ENCODE measurements around the gene MKRN2OS.

Gene MKRN2OS

GRCh38 chr3:12574661-12575060 lies 29.4 kb upstream of the MKRN2OS start:
- Histone ChIP-seq H3K9me3 (ENCODE audit: control insufficient read depth, insufficient read depth, low read depth, low read length) (no peaks in the 10 kb centered on the region), H3K4me3 (ENCODE audit: low read depth, low read length) (no peak overlapping the region), H3K4me1 (ENCODE audit: control insufficient read depth, insufficient read depth, low read length) (no peaks in the 10 kb centered on the region), H3K27ac (ENCODE audit: extremely low read depth, low read depth, low read length) (no peak overlapping the region), H3K36me3 (ENCODE audit: control insufficient read depth in 2 of 2, insufficient read depth in 1 of 2, low read length in 2 of 2) (peaks cover 60 to 93% of the 10 kb centered on the region in 2 experiments)
- TF ChIP-seq MEIS1 (CRISPR knock-in tag; IDR thresholded peaks at IDR 0.05; ENCODE audit: borderline replicate concordance) (no peak), ZSCAN30 (tag by site-specific recombination; IDR thresholded peaks at IDR 0.05) (no peak), ZNF398 (tag by site-specific recombination; IDR thresholded peaks at IDR 0.05) (no peak), INSM2 (tag by site-specific recombination; IDR thresholded peaks at IDR 0.05) (no peak), ZNF610 (tag by site-specific recombination; IDR thresholded peaks at IDR 0.05; ENCODE audit: borderline replicate concordance) (no peak), ZSCAN5A (tag by site-specific recombination; IDR thresholded peaks at IDR 0.05) (no peak), ZNF221 (tag by site-specific recombination; IDR thresholded peaks at IDR 0.05; ENCODE audit: borderline replicate concordance) (no peak), ZSCAN4 (tag by site-specific recombination; IDR thresholded peaks at IDR 0.05) (no peak)
- CTCF ChIA-PET, result interaction anchor here (0.6 to 1.1 kb wide), 2 partner anchors 17 to 30 kb away, joined by 3 read pairs; no protein-coding TSS in a partner anchor
- POLR2A ChIA-PET, result no interaction called here

GRCh38 chr3:12574131-12574530 lies 28.8 kb upstream of the MKRN2OS start:
- TF ChIP-seq ZSCAN16 (tag by site-specific recombination; IDR thresholded peaks at IDR 0.05) (no peak), CTCF (tag by site-specific recombination; IDR thresholded peaks at IDR 0.05) (no peak)
- peaks cover 60 to 92% of the 10 kb centered on the region in 2 experiments for H3K36me3 ChIP-seq (ENCODE audit: control insufficient read depth in 2 of 2, insufficient read depth in 1 of 2, low read length in 2 of 2)
- no peaks in the 10 kb centered on the region for H3K9me3 ChIP-seq (ENCODE audit: control insufficient read depth, insufficient read depth, low read depth, low read length)
- H3K4me3 ChIP-seq (ENCODE audit: low read depth, low read length), result no peak overlapping the region
- CTCF ChIA-PET, result interaction anchor here (0.5 kb wide), 1 partner anchor 238 kb away, joined by 3 read pairs; no protein-coding TSS in a partner anchor
- H3K4me1 ChIP-seq (ENCODE audit: control insufficient read depth, insufficient read depth, low read length), result no peaks in the 10 kb centered on the region
- no peak overlapping the region for H3K27ac ChIP-seq (ENCODE audit: extremely low read depth, low read depth, low read length)
- POLR2A ChIA-PET, result no interaction called here

GRCh38 chr3:12571986-12572385 lies 26.7 kb upstream of the MKRN2OS start:
- H3K27ac ChIP-seq (ENCODE audit: extremely low read depth, low read depth, low read length), result no peak overlapping the region
- H3K36me3 ChIP-seq (ENCODE audit: control insufficient read depth in 2 of 2, insufficient read depth in 1 of 2, low read length in 2 of 2), result peaks cover 44 to 80% of the 10 kb centered on the region in 2 experiments
- no peaks in the 10 kb centered on the region for H3K4me1 ChIP-seq (ENCODE audit: control insufficient read depth, insufficient read depth, low read length)
- H3K9me3 ChIP-seq (ENCODE audit: control insufficient read depth, insufficient read depth, low read depth, low read length), result no peaks in the 10 kb centered on the region
- CTCF ChIA-PET, result no interaction called here
- no peak overlapping the region for H3K4me3 ChIP-seq (ENCODE audit: low read depth, low read length)
- POLR2A ChIA-PET, result interaction anchor here (0.6 kb wide), 1 partner anchor 90 kb away, joined by 3 read pairs; no protein-coding TSS in a partner anchor
- TF ChIP-seq KLF7 (tag by site-specific recombination; IDR thresholded peaks at IDR 0.05; ENCODE audit: borderline replicate concordance) (no peak), ZFP41 (tag by site-specific recombination; IDR thresholded peaks at IDR 0.05; ENCODE audit: borderline replicate concordance) (no peak), ZNF157 (tag by site-specific recombination; IDR thresholded peaks at IDR 0.05) (no peak), ZNF19 (tag by site-specific recombination; IDR thresholded peaks at IDR 0.05; ENCODE audit: low read depth) (no peak), CTCF (tag by site-specific recombination; IDR thresholded peaks at IDR 0.05) (no peak), ZBTB21 (tag by site-specific recombination; IDR thresholded peaks at IDR 0.05) (no peak), ZNF214 (tag by site-specific recombination; IDR thresholded peaks at IDR 0.05; ENCODE audit: borderline replicate concordance) (no peak), ZNF639 (tag by site-specific recombination; IDR thresholded peaks at IDR 0.05) (no peak), BCL11A (tag by site-specific recombination; IDR thresholded peaks at IDR 0.05; ENCODE audit: low read depth) (no peak), ZNF501 (tag by site-specific recombination; IDR thresholded peaks at IDR 0.05) (no peak)

Data from HEK293 (cell line).